K562 (cell line): ENCODE measurements around the gene SYT13. TPM values are rescaled to one million over a fixed set of nuclear protein-coding genes. Genes with fewer than 3 reads are reported as not detected.

ENCODE experiments used
- ATAC-seq: fragments of 200-7000 bp; cut with Tn5 transposase; 3 replicates; pipeline ENCODE4 v1.9.1; 2020; ENCODE audit warnings: moderate library complexity
- BruUV-seq: library from RNA; stranded (reverse); fragments of 400-500 nt; replicated peaks from 2 replicates; lab custom pipeline; 2021; lab: Mats Ljungman, UMichigan
- CTCF ChIA-PET: fragments of 300-600 bp; formaldehyde crosslinking; extraction: SDS; loops from one replicate; lab custom pipeline; 2021; ENCODE audit warnings: low intra/inter-chr PET ratio; lab: Yijun Ruan, JAX
- POLR2A ChIA-PET: fragments of 300-600, 350-650 bp; sonication (Branson Sonifier 250); formaldehyde crosslinking; extraction: SDS; loops from one replicate; lab custom pipeline; 2021; ENCODE audit warnings: antibody characterized with exemption, inconsistent platforms; lab: Yijun Ruan, JAX
- DNase-seq, 4 experiments: peaks; one replicate each; pipeline versions ENCODE4 v3.0.0 to v3.0.0-alpha.2; 2011 to 2018; ENCODE audit warnings: low spot score in 3 of 4, mixed read lengths in 3 of 4; ENCODE audit errors: extremely low read depth in 1 of 4
- FAIRE-seq: peaks from 2 replicates; lab custom pipeline; 2011; peaks lifted over from hg19 to GRCh38; lab: Jason Lieb, UNC
- H2AFZ ChIP-seq: 2 replicates; pipeline ENCODE4 v1.6.0; 2011; ENCODE audit warnings: low read depth, low read length, control low read depth, inconsistent platforms
- H3K27ac ChIP-seq: fragments of 200-600 bp; 3 replicates; pipeline ENCODE4 v1.8.0; 2011; ENCODE audit warnings: low read depth, mild to moderate bottlenecking, control low read depth, inconsistent platforms, low read length, moderate library complexity, mixed read lengths; ENCODE audit errors: extremely low read depth
- H3K27me3 ChIP-seq, 2 experiments: fragments of 300-600 bp in 1 of 2; 2 replicates in 1 of 2; 3 replicates in 1 of 2; pipeline versions ENCODE4 v1.6.0 to v1.8.0; 2011; ENCODE audit warnings: inconsistent platforms in 2 of 2, low read length in 2 of 2, mild to moderate bottlenecking in 1 of 2, mixed read lengths in 1 of 2, moderate library complexity in 1 of 2; ENCODE audit not compliant: control insufficient read depth in 2 of 2, insufficient read depth in 2 of 2
- H3K36me3 ChIP-seq: fragments of 300-600 bp; 3 replicates; pipeline ENCODE4 v1.8.0; 2011; ENCODE audit warnings: mild to moderate bottlenecking, low read length, inconsistent platforms; ENCODE audit not compliant: control insufficient read depth, insufficient read depth
- H3K4me1 ChIP-seq, 2 experiments: fragments of 200-600 bp in 1 of 2; replicated peaks in 1 of 2; 2 replicates in 1 of 2; 3 replicates in 1 of 2; pipeline versions ENCODE4 v1.5.1 to v1.8.0; 2011; ENCODE audit warnings: inconsistent platforms in 2 of 2, low read length in 2 of 2, mild to moderate bottlenecking in 1 of 2, mixed read lengths in 1 of 2, moderate library complexity in 1 of 2; ENCODE audit not compliant: control insufficient read depth in 2 of 2, insufficient read depth in 2 of 2
- H3K4me2 ChIP-seq: 2 replicates; pipeline ENCODE4 v1.6.1; 2011; ENCODE audit warnings: low read length, control low read depth, inconsistent platforms, mixed read lengths; ENCODE audit not compliant: insufficient read depth
- H3K4me3 ChIP-seq: fragments of 200-600 bp; sonication (generic), shearing (Covaris generic); 2 replicates; pipeline ENCODE4 v1.5.1; 2016; ENCODE audit warnings: control low read depth, inconsistent platforms
- H3K79me2 ChIP-seq: fragments of 200-600 bp; 3 replicates; pipeline ENCODE4 v1.8.0; 2011; ENCODE audit warnings: low read length, inconsistent platforms; ENCODE audit not compliant: control insufficient read depth, insufficient read depth
- H3K9ac ChIP-seq, 2 experiments: 2 replicates each; pipeline versions ENCODE4 v1.6.0 to v1.6.1; 2011; ENCODE audit warnings: low read depth in 2 of 2, low read length in 2 of 2, control low read depth in 1 of 2, inconsistent platforms in 1 of 2, mild to moderate bottlenecking in 1 of 2, mixed read lengths in 1 of 2; ENCODE audit not compliant: insufficient read depth in 1 of 2
- H3K9me1 ChIP-seq: one replicate; pipeline ENCODE4 v1.6.0; 2011; ENCODE audit warnings: inconsistent platforms, mild to moderate bottlenecking, low read length, moderate library complexity; ENCODE audit not compliant: control insufficient read depth, insufficient read depth
- H3K9me3 ChIP-seq: replicated peaks from 2 replicates; pipeline ENCODE4 v1.5.1; 2011; ENCODE audit warnings: low read depth, low read length, inconsistent platforms; ENCODE audit not compliant: control insufficient read depth, insufficient read depth
- H4K20me1 ChIP-seq: replicated peaks from 2 replicates; pipeline ENCODE4 v1.6.1; 2011; ENCODE audit warnings: low read length, inconsistent platforms, mixed read lengths; ENCODE audit not compliant: control insufficient read depth, insufficient read depth
- ARNT ChIP-seq, 2 experiments: fragments of 450-650 bp; IDR thresholded peaks; 2 replicates each; pipeline ENCODE4 v1.6.1; 2016; ENCODE audit warnings: mild to moderate bottlenecking in 1 of 2
- CHCHD3 ChIP-seq: fragments of 250-450 bp; sonication (Bioruptor Pico); IDR thresholded peaks from 2 replicates; pipeline ENCODE4 v2.1.2; 2022; ENCODE audit warnings: mild to moderate bottlenecking
- DACH1 ChIP-seq: fragments of 450-650 bp; IDR thresholded peaks from 2 replicates; pipeline ENCODE4 v1.6.1; 2018; ENCODE audit not compliant: partially characterized antibody
- E2F1 ChIP-seq: sonication (generic); formaldehyde crosslinking; IDR thresholded peaks from 2 replicates; pipeline ENCODE4 v1.8.1; 2023; ENCODE audit warnings: mild to moderate bottlenecking, missing genetic modification reagents, moderate library complexity
- ETV1 ChIP-seq: fragments of 450-650 bp; conservative IDR thresholded peaks from 2 replicates; pipeline ENCODE4 v1.6.1; 2016; ENCODE audit warnings: missing genetic modification characterization, control low read depth, low read depth, missing compliant biosample characterization
- FIP1L1 ChIP-seq: fragments of 200-400 bp; formaldehyde crosslinking; IDR thresholded peaks from 2 replicates; pipeline ENCODE4 v1.6.1; 2018; ENCODE audit warnings: mild to moderate bottlenecking, low read depth, low read length; ENCODE audit not compliant: poor library complexity, severe bottlenecking
- FOXJ2 ChIP-seq: fragments of 200-800 bp; sonication (Bioruptor generic); IDR thresholded peaks from 2 replicates; pipeline ENCODE4 v1.6.1; 2016; ENCODE audit warnings: missing genetic modification characterization, missing compliant biosample characterization
- GATAD2B ChIP-seq: fragments of 450-650 bp; IDR thresholded peaks from 2 replicates; pipeline ENCODE4 v1.6.1; 2017; ENCODE audit warnings: mild to moderate bottlenecking, borderline replicate concordance
- KDM4B ChIP-seq, 2 experiments: fragments of 450-650 bp in 1 of 2; sonication (generic) in 1 of 2; IDR thresholded peaks; 2 replicates each; pipeline ENCODE4 v1.6.1; 2016 to 2017; ENCODE audit warnings: borderline replicate concordance in 2 of 2, antibody characterized with exemption in 1 of 2, low read depth in 1 of 2, mild to moderate bottlenecking in 1 of 2
- NR2F6 ChIP-seq: fragments of 450-650 bp; formaldehyde crosslinking; IDR thresholded peaks from 2 replicates; pipeline ENCODE4 v1.4.0; 2020; ENCODE audit warnings: mild to moderate bottlenecking
- POLR2H ChIP-seq: IDR thresholded peaks from 2 replicates; pipeline ENCODE4 v1.6.1; 2016; ENCODE audit warnings: missing genetic modification characterization, low read depth, mild to moderate bottlenecking, control low read depth, missing compliant biosample characterization, moderate library complexity
- RAD21 ChIP-seq, 2 experiments: fragments of 250-450 bp in 1 of 2; fragments of 450-650 bp in 1 of 2; sonication (Bioruptor Pico) in 1 of 2; formaldehyde crosslinking in 1 of 2; IDR thresholded peaks in 1 of 2; conservative IDR thresholded peaks in 1 of 2; 2 replicates each; pipeline versions ENCODE4 v1.4.0 to v1.8.0; 2020 to 2022; ENCODE audit warnings: mild to moderate bottlenecking in 2 of 2, moderate library complexity in 1 of 2
- RNF219 ChIP-seq: fragments of 250-450 bp; sonication (Bioruptor Pico); IDR thresholded peaks from 2 replicates; pipeline ENCODE4 v1.5.0; 2022; ENCODE audit warnings: mild to moderate bottlenecking
- SMAD4 ChIP-seq: fragments of 250-450 bp; sonication (Bioruptor Pico); conservative IDR thresholded peaks from 2 replicates; pipeline ENCODE4 v1.8.0; 2021; ENCODE audit warnings: inconsistent platforms, mild to moderate bottlenecking, moderate library complexity
- SNRNP70 ChIP-seq: fragments of 200-400 bp; formaldehyde crosslinking; optimal IDR thresholded peaks from 2 replicates; pipeline ENCODE3; 2017; ENCODE audit warnings: low read depth, low read length
- ZFPM2 ChIP-seq: fragments of 250-450 bp; sonication (Bioruptor Pico); IDR thresholded peaks from 2 replicates; pipeline ENCODE4 v1.5.1; 2022; ENCODE audit warnings: mild to moderate bottlenecking
- ZNF408 ChIP-seq: fragments of 250-450 bp; sonication (Bioruptor Pico); IDR thresholded peaks from 2 replicates; pipeline ENCODE4 v1.4.0; 2020; ENCODE audit warnings: low read depth, mild to moderate bottlenecking, moderate library complexity
- ZNF41 ChIP-seq: fragments of 250-450 bp; sonication (Bioruptor Pico); conservative IDR thresholded peaks from 2 replicates; pipeline ENCODE4 v1.4.0; 2020; ENCODE audit warnings: mild to moderate bottlenecking
- ZNF717 ChIP-seq: fragments of 250-450 bp; sonication (Bioruptor Pico); IDR thresholded peaks from 2 replicates; pipeline ENCODE4 v1.5.0; 2021
- WGBS: fragments of 100-300 bp; shearing (Covaris generic); methylation state at CpG from one replicate; pipeline ENCODE4 v1.1.6; 2016; ENCODE audit warnings: low coverage, mixed read lengths; ENCODE audit not compliant: insufficient coverage; ENCODE audit errors: missing lambda C conversion rate; 5-methylcytosine and 5-hydroxymethylcytosine counted together
- in situ Hi-C: fragments of 300-500 bp; cut with MboI; formaldehyde crosslinking; loops from 4 replicates; pipeline ENCODE4 v1.15.0; 2018; ENCODE audit warnings: inconsistent platforms, mixed read lengths
- intact Hi-C: fragments of 100-400 bp; cut with micrococcal nuclease; formaldehyde crosslinking; loops from 2 replicates; pipeline ENCODE4 v1.14.2; 2022
- polyA plus RNA-seq, 8 experiments: library from polyadenylated mRNA; depleted of rRNA in 4 of 8; stranded (reverse) in 5 of 8; unstranded in 3 of 8; fragments of >200 nt; fragmentation: Nextera tagmentation in 2 of 8; fragmentation: Illumina TruSeq in 1 of 8; extraction: Ambion mirVana in 2 of 8; extraction: Trizol in 1 of 8; gene quantifications; 2 replicates each; pipeline versions ENCODE4 v1.2.1 to v1.2.3, GENCODE V29; 2011 to 2014; ENCODE audit warnings: inconsistent platforms in 1 of 8, missing spikeins in 1 of 8
- total RNA-seq, 7 experiments: library from RNA; depleted of rRNA in 6 of 7; stranded (reverse); fragments of >200 nt in 6 of 7; fragmentation: Illumina TruSeq in 2 of 7; extraction: Trizol in 2 of 7; gene quantifications; 2 replicates each; pipeline versions ENCODE4 v1.2.1 to v1.2.3, GENCODE V29; 2011 to 2021; ENCODE audit warnings: low replicate concordance in 1 of 7
- TF ChIP-seq, protein P1 (sequence below): fragments of 450-650 bp; IDR thresholded peaks from 2 replicates; pipeline ENCODE4 v1.6.1; 2017; ENCODE audit warnings: mild to moderate bottlenecking, moderate library complexity

SYT13 gene
- total and polyA plus RNA-seq, 9 of the 15 experiments (the other 6 are each of a cell fraction or from before 2014, with no cell fraction given), result under 0.01 to 0.13 (median 0.08) TPM; not detected in 2

- intact Hi-C loops (loop anchor here (5.0 to 10.0 kb wide), 2 partner anchors 120 to 397 kb away; no protein-coding TSS in a partner anchor), in situ Hi-C loops (no loop called here)
- ATAC-seq (no peak), DNase-seq (no peak), FAIRE-seq (no peak)
- no peak overlapping the region for H3K4me3 ChIP-seq
- TF ChIP-seq SNRNP70, result no peak
- TF ChIP-seq DACH1, result no peak
- no peak for TF ChIP-seq ZNF717
- TF ChIP-seq E2F1 (CRISPR knock-in tag), result no peak
- no peak for TF ChIP-seq NR2F6 (CRISPR knock-in tag)
- no peak for TF ChIP-seq POLR2H
- TF ChIP-seq FOXJ2 (tag), result no peak
- TF ChIP-seq, protein P1, sequence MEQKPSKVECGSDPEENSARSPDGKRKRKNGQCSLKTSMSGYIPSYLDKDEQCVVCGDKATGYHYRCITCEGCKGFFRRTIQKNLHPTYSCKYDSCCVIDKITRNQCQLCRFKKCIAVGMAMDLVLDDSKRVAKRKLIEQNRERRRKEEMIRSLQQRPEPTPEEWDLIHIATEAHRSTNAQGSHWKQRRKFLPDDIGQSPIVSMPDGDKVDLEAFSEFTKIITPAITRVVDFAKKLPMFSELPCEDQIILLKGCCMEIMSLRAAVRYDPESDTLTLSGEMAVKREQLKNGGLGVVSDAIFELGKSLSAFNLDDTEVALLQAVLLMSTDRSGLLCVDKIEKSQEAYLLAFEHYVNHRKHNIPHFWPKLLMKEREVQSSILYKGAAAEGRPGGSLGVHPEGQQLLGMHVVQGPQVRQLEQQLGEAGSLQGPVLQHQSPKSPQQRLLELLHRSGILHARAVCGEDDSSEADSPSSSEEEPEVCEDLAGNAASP, result no peak
- TF ChIP-seq RAD21 (CRISPR knock-in tag; conservative IDR thresholded peaks at IDR 0.05 in 1 of 2, IDR thresholded peaks at IDR 0.05 in 1 of 2), result no peak
- TF ChIP-seq ARNT (IDR thresholded peaks at IDR 0.05), result no peak
- TF ChIP-seq SMAD4 (CRISPR knock-in tag), result no peak
- no peak for TF ChIP-seq FIP1L1
- TF ChIP-seq ZNF408 (CRISPR knock-in tag), result no peak
- TF ChIP-seq ZNF41 (CRISPR knock-in tag), result no peak
- no peak for TF ChIP-seq CHCHD3 (CRISPR knock-in tag)
- TF ChIP-seq ETV1 (tag), result no peak
- no peak for TF ChIP-seq ZFPM2 (CRISPR knock-in tag)
- TF ChIP-seq GATAD2B, result no peak
- no peak for TF ChIP-seq KDM4B (IDR thresholded peaks at IDR 0.05; ENCODE audit: borderline replicate concordance in 2 of 2, low read depth in 1 of 2)
- no peak for TF ChIP-seq RNF219 (CRISPR knock-in tag)
- no peak overlapping the region for H3K9ac ChIP-seq
- no peaks in the 10 kb centered on the region for H3K9me1 ChIP-seq
- no peaks in the 10 kb centered on the region for H3K9me3 ChIP-seq
- H3K4me1 ChIP-seq, result no peaks in the 10 kb centered on the region
- no peaks in the 10 kb centered on the region; the same call in 1 of the 2 replicates for H4K20me1 ChIP-seq
- ChIA-PET CTCF (no interaction called here), POLR2A (interaction anchor here (0.6 kb wide), 1 partner anchor 358 kb away, joined by 3 read pairs; no protein-coding TSS in a partner anchor)
- no peaks in the 10 kb centered on the region for H3K79me2 ChIP-seq
- H3K4me2 ChIP-seq, result no peak overlapping the region
- no peak overlapping the region for H3K27ac ChIP-seq
- WGBS, result 20% methylated on average over 10 of the region's 10 CpGs
- H2AFZ ChIP-seq, result no peak overlapping the region
- BruUV-seq, result no TSS peak
- peaks cover 3 to 18% of the 10 kb centered on the region in 2 experiments; a peak in 3 of 5 replicates for H3K27me3 ChIP-seq
- H3K36me3 ChIP-seq, result no peaks in the 10 kb centered on the region
These were observed 48.3 kb upstream of the SYT13 start for GRCh38 chr11:45334410-45334809.
